K562 (cell line): ENCODE data around the gene RALB. TPM values are rescaled to one million over a fixed set of nuclear protein-coding genes. Genes with fewer than 3 reads are reported as not detected.

Experiments
- HOXB6 ChIP-seq: fragments of 250-450 bp; sonication (Bioruptor Pico); IDR thresholded peaks from 2 replicates; pipeline ENCODE4 v1.5.1; 2022; ENCODE audit warnings: mild to moderate bottlenecking, borderline replicate concordance
- TAL1 ChIP-seq: fragments of 450-650 bp; IDR thresholded peaks from 2 replicates; pipeline ENCODE4 v1.6.1; 2016; ENCODE audit warnings: mild to moderate bottlenecking
- ZFP1 ChIP-seq: fragments of 450-650 bp; formaldehyde crosslinking; IDR thresholded peaks from 2 replicates; pipeline ENCODE4 v1.4.0; 2020; ENCODE audit warnings: mild to moderate bottlenecking, mixed read lengths
- ZNF134 ChIP-seq: fragments of 250-450 bp; sonication (Bioruptor Pico); conservative IDR thresholded peaks from 2 replicates; pipeline ENCODE4 v1.4.0; 2020
- ZNF24 ChIP-seq: fragments of 450-650 bp; IDR thresholded peaks from 2 replicates; pipeline ENCODE4 v1.6.1; 2016
- polyA plus RNA-seq, 8 experiments: library from polyadenylated mRNA; depleted of rRNA in 4 of 8; stranded (reverse) in 5 of 8; unstranded in 3 of 8; fragments of >200 nt; fragmentation: Nextera tagmentation in 2 of 8; fragmentation: Illumina TruSeq in 1 of 8; extraction: Ambion mirVana in 2 of 8; extraction: Trizol in 1 of 8; gene quantifications; 2 replicates each; pipeline versions ENCODE4 v1.2.1 to v1.2.3, GENCODE V29; 2011 to 2014; ENCODE audit warnings: inconsistent platforms in 1 of 8, missing spikeins in 1 of 8
- total RNA-seq, 7 experiments: library from RNA; depleted of rRNA in 6 of 7; stranded (reverse); fragments of >200 nt in 6 of 7; fragmentation: Illumina TruSeq in 2 of 7; extraction: Trizol in 2 of 7; gene quantifications; 2 replicates each; pipeline versions ENCODE4 v1.2.1 to v1.2.3, GENCODE V29; 2011 to 2021; ENCODE audit warnings: low replicate concordance in 1 of 7
- TF ChIP-seq, protein P1 (sequence below): IDR thresholded peaks from 2 replicates; pipeline ENCODE4 v1.6.1; 2011; ENCODE audit not compliant: insufficient read length; ENCODE audit errors: extremely low read depth
- TF ChIP-seq, protein P2 (sequence below): fragments of 250-450 bp; sonication (Bioruptor Pico); IDR thresholded peaks from 2 replicates; pipeline ENCODE4 v1.8.0; 2022; ENCODE audit warnings: inconsistent platforms, mild to moderate bottlenecking, moderate library complexity, borderline replicate concordance
- TF ChIP-seq, protein P3 (sequence below): fragments of 450-650 bp; conservative IDR thresholded peaks from 2 replicates; pipeline ENCODE4 v1.6.1; 2016; ENCODE audit warnings: missing genetic modification characterization, low read depth, mild to moderate bottlenecking, missing compliant biosample characterization, moderate library complexity
- TF ChIP-seq, protein P4 (sequence below): fragments of 200-800 bp; sonication (Bioruptor generic); IDR thresholded peaks from 2 replicates; pipeline ENCODE4 v1.6.1; 2016; ENCODE audit warnings: missing genetic modification characterization, missing compliant biosample characterization

RALB gene
- total and polyA plus RNA-seq, 9 of the 15 experiments (the other 6 are each of a cell fraction or from before 2014, with no cell fraction given), result 14.8 to 65.6 (median 38.4) TPM

DNA sequence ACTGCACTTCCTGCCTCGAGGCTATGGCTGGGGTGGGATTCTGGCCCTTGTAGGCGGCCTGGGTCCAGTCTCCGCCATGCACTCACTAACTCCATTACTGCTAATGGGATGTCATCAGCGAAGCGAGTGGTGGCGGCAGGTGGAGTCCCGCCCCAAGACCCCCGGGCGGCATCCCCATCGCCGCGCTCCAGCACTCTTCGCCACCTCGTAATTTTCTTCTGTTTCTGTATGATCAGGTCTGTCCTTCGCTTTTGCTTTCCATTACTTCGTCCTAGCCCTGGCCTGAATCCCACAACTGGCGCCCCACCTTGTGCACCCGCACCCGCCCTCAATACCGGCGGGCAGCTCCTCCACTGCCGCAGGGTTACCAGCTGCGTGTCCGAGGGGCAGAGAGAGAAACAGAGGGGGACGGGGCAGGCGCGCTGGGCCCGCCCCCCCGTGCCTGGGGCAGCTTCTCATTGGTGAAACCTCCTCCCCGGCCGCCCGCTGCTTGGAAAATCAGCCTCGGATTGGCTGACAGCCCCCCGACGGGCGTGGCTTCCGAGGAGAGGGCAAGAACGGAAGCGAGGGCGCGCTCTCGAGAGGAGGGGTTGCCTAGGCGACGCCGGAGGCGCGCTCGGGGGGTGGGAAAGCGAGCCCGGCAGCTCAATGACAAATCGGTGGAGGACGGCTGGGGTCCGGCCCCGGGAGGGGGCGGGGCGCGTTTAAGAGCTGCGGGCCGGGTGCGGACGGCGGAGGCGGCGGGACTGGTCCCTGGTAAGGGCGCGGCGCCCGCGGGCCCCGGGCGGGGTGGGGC lies at the start of gene RALB (continued):
- no peak for TF ChIP-seq ZNF24
- TF ChIP-seq, protein P1, sequence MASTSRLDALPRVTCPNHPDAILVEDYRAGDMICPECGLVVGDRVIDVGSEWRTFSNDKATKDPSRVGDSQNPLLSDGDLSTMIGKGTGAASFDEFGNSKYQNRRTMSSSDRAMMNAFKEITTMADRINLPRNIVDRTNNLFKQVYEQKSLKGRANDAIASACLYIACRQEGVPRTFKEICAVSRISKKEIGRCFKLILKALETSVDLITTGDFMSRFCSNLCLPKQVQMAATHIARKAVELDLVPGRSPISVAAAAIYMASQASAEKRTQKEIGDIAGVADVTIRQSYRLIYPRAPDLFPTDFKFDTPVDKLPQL, result no peak
- no peak for TF ChIP-seq TAL1
- no peak for TF ChIP-seq ZFP1 (CRISPR knock-in tag)
- no peak for TF ChIP-seq HOXB6 (CRISPR knock-in tag)
- TF ChIP-seq ZNF134 (CRISPR knock-in tag), result 0 out of 2 replicates have a peak, but pooled peaks have one; percentile 22
- TF ChIP-seq, protein P2, sequence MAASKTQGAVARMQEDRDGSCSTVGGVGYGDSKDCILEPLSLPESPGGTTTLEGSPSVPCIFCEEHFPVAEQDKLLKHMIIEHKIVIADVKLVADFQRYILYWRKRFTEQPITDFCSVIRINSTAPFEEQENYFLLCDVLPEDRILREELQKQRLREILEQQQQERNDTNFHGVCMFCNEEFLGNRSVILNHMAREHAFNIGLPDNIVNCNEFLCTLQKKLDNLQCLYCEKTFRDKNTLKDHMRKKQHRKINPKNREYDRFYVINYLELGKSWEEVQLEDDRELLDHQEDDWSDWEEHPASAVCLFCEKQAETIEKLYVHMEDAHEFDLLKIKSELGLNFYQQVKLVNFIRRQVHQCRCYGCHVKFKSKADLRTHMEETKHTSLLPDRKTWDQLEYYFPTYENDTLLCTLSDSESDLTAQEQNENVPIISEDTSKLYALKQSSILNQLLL (CRISPR knock-in tag), result no peak
- TF ChIP-seq, protein P3, sequence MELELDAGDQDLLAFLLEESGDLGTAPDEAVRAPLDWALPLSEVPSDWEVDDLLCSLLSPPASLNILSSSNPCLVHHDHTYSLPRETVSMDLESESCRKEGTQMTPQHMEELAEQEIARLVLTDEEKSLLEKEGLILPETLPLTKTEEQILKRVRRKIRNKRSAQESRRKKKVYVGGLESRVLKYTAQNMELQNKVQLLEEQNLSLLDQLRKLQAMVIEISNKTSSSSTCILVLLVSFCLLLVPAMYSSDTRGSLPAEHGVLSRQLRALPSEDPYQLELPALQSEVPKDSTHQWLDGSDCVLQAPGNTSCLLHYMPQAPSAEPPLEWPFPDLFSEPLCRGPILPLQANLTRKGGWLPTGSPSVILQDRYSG, result no peak
- TF ChIP-seq, protein P4, sequence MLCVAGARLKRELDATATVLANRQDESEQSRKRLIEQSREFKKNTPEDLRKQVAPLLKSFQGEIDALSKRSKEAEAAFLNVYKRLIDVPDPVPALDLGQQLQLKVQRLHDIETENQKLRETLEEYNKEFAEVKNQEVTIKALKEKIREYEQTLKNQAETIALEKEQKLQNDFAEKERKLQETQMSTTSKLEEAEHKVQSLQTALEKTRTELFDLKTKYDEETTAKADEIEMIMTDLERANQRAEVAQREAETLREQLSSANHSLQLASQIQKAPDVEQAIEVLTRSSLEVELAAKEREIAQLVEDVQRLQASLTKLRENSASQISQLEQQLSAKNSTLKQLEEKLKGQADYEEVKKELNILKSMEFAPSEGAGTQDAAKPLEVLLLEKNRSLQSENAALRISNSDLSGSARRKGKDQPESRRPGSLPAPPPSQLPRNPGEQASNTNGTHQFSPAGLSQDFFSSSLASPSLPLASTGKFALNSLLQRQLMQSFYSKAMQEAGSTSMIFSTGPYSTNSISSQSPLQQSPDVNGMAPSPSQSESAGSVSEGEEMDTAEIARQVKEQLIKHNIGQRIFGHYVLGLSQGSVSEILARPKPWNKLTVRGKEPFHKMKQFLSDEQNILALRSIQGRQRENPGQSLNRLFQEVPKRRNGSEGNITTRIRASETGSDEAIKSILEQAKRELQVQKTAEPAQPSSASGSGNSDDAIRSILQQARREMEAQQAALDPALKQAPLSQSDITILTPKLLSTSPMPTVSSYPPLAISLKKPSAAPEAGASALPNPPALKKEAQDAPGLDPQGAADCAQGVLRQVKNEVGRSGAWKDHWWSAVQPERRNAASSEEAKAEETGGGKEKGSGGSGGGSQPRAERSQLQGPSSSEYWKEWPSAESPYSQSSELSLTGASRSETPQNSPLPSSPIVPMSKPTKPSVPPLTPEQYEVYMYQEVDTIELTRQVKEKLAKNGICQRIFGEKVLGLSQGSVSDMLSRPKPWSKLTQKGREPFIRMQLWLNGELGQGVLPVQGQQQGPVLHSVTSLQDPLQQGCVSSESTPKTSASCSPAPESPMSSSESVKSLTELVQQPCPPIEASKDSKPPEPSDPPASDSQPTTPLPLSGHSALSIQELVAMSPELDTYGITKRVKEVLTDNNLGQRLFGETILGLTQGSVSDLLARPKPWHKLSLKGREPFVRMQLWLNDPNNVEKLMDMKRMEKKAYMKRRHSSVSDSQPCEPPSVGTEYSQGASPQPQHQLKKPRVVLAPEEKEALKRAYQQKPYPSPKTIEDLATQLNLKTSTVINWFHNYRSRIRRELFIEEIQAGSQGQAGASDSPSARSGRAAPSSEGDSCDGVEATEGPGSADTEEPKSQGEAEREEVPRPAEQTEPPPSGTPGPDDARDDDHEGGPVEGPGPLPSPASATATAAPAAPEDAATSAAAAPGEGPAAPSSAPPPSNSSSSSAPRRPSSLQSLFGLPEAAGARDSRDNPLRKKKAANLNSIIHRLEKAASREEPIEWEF (CRISPR knock-in tag), result no peak
